PC-9 (cell line): ENCODE results near the gene CD7. TPM values are rescaled to one million over a fixed set of nuclear protein-coding genes. Genes with fewer than 3 reads are reported as not detected.

Experiments
- BruUV-seq: library from RNA; stranded (reverse); fragments of 400-500 nt; replicated peaks from 2 replicates; lab custom pipeline; 2021; lab: Mats Ljungman, UMichigan
- CTCF ChIA-PET: fragments of 300-600 bp; sonication (Branson Sonifier 250); formaldehyde crosslinking; loops from one replicate; lab custom pipeline; 2022; ENCODE audit warnings: antibody characterized with exemption; lab: Charles Lee
- POLR2A ChIA-PET: fragments of 300-600 bp; sonication (Branson Sonifier 250); formaldehyde crosslinking; loops from one replicate; lab custom pipeline; 2022; ENCODE audit warnings: antibody characterized with exemption; ENCODE audit not compliant: unreplicated experiment; lab: Charles Lee
- DNase-seq, 2 experiments: peaks; one replicate each; pipeline versions ENCODE4 v3.0.0 to v3.0.0-alpha.2; 2015 to 2022; ENCODE audit warnings: mixed read lengths in 1 of 2
- H2AFZ ChIP-seq: fragments of 200-600 bp; sonication (generic); 2 replicates; pipeline ENCODE4 v1.8.1; 2017; ENCODE audit warnings: antibody characterized with exemption
- H3F3A ChIP-seq: fragments of 200-600 bp; sonication (generic); 2 replicates; pipeline ENCODE4 v1.8.1; 2017; ENCODE audit warnings: antibody characterized with exemption, mild to moderate bottlenecking, low read depth; ENCODE audit not compliant: insufficient read depth
- H3K27ac ChIP-seq: fragments of 200-600 bp; sonication (generic); 2 replicates; pipeline ENCODE4 v1.6.1; 2016; ENCODE audit warnings: mixed run types
- H3K27me3 ChIP-seq: fragments of 200-600 bp; sonication (generic); 2 replicates; pipeline ENCODE4 v1.6.1; 2016; ENCODE audit warnings: low read depth, mixed run types; ENCODE audit not compliant: insufficient read depth
- H3K36me3 ChIP-seq: fragments of 200-600 bp; sonication (generic); 2 replicates; pipeline ENCODE4 v1.6.1; 2016; ENCODE audit warnings: low read depth, mixed run types
- H3K4me1 ChIP-seq: fragments of 200-600 bp; sonication (generic); replicated peaks from 2 replicates; pipeline ENCODE4 v1.6.1; 2016; ENCODE audit warnings: mixed run types; ENCODE audit not compliant: insufficient read depth
- H3K4me2 ChIP-seq: fragments of 200-600 bp; sonication (generic); 2 replicates; pipeline ENCODE4 v1.6.1; 2017; ENCODE audit warnings: mixed run types
- H3K4me3 ChIP-seq: fragments of 200-600 bp; sonication (generic); 2 replicates; pipeline ENCODE4 v1.6.1; 2016; ENCODE audit warnings: mixed run types
- H3K79me2 ChIP-seq: fragments of 200-600 bp; sonication (generic); 2 replicates; pipeline ENCODE4 v1.6.1; 2017; ENCODE audit warnings: low read depth, mixed run types
- H3K9me2 ChIP-seq: fragments of 200-600 bp; sonication (generic); 2 replicates; pipeline ENCODE4 v1.8.1; 2017; ENCODE audit warnings: mild to moderate bottlenecking; ENCODE audit not compliant: insufficient read depth
- H3K9me3 ChIP-seq: fragments of 200-600 bp; sonication (generic); 2 replicates; pipeline ENCODE4 v1.8.1; 2016; ENCODE audit warnings: low read depth; ENCODE audit not compliant: insufficient read depth
- H4K20me1 ChIP-seq: fragments of 200-600 bp; sonication (generic); 2 replicates; pipeline ENCODE4 v1.8.1; 2017; ENCODE audit not compliant: insufficient read depth
- CTCF ChIP-seq: fragments of 200-600 bp; sonication (generic); conservative IDR thresholded peaks from 2 replicates; pipeline ENCODE4 v1.6.1; 2017; ENCODE audit warnings: mixed run types, antibody characterized with exemption, mild to moderate bottlenecking, moderate library complexity
- EZH2 ChIP-seq: fragments of 200-600 bp; sonication (generic); IDR thresholded peaks from 2 replicates; pipeline ENCODE4 v1.8.0; 2017; ENCODE audit warnings: antibody characterized with exemption, low read depth
- intact Hi-C: fragments of 100-400 bp; cut with micrococcal nuclease; formaldehyde crosslinking; loops from one replicate; pipeline ENCODE4 v1.10.0; 2022; ENCODE audit not compliant: unreplicated experiment
- total RNA-seq: library from RNA; stranded (reverse); gene quantifications from 2 replicates; pipeline ENCODE4 v1.2.3, GENCODE V29; 2021

Gene CD7
- total RNA-seq, 1 experiment from 2014 or later = 0.68 TPM

- Histone ChIP-seq H3K27me3 (no peaks in the 10 kb centered on the region), H3K4me2 (peak overlapping the region; percentile 69), H3K4me1 (peaks cover 44% of the 10 kb centered on the region), H3F3A (peaks cover 36% of the 10 kb centered on the region), H2AFZ (no peak overlapping the region), H3K4me3 (peak overlapping the region; percentile 33; the same call in 1 of the 2 replicates), H4K20me1 (no peaks in the 10 kb centered on the region), H3K79me2 (peaks cover 6% of the 10 kb centered on the region; the same call in 1 of the 2 replicates), H3K36me3 (no peaks in the 10 kb centered on the region), H3K9me2 (no peaks in the 10 kb centered on the region), H3K9me3 (no peaks in the 10 kb centered on the region), H3K27ac (peak overlapping the region; percentile 94)
- no peak for TF ChIP-seq EZH2
- ChIA-PET POLR2A (no interaction called here), CTCF (no interaction called here)
- DNase-seq = no peak
- intact Hi-C loops = loop anchor here (10.0 kb wide), 1 partner anchor 48 kb away; the partner anchor contains the start of gene SECTM1
- BruUV-seq = no TSS peak
Measured at GRCh38 chr17:82287013-82287867, 30.2 kb downstream of the CD7 start.

DNA sequence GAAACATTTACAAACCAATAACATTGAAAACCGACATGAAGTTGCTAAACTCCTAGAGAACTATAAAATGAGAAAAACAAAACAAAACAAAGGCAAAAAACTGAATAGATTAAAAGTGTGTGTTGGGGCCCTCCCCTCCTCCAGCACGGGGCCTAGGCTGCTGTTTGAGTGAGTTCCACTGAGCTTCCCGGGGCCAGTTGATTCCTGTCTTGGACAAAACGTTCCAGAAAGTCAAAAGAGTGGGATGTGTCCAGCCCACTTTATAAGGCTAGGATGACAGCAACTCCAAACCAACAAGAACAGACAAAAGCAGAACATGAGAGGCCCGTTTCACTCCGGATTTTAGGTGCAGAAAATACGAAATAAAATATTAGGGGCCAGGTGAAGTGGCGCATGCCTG lies 32.3 kb downstream of the CD7 start:
- H2AFZ ChIP-seq = no peak overlapping the region
- no TSS peak for BruUV-seq
- peaks cover 63% of the 10 kb centered on the region for H3K4me1 ChIP-seq
- H3K36me3 ChIP-seq = no peaks in the 10 kb centered on the region
- no peaks in the 10 kb centered on the region for H3K9me2 ChIP-seq
- H3K79me2 ChIP-seq = no peaks in the 10 kb centered on the region
- ChIA-PET CTCF (interaction anchor here (0.6 kb wide), 1 partner anchor 42 kb away, joined by 3 read pairs; no protein-coding TSS in a partner anchor), POLR2A (no interaction called here)
- DNase-seq = no peak
- H3K9me3 ChIP-seq = no peaks in the 10 kb centered on the region
- H3F3A ChIP-seq = peaks cover 52% of the 10 kb centered on the region
- H3K4me2 ChIP-seq = no peak overlapping the region
- no peaks in the 10 kb centered on the region for H3K27me3 ChIP-seq
- H3K4me3 ChIP-seq = no peak overlapping the region
- no peak overlapping the region for H3K27ac ChIP-seq
- TF ChIP-seq EZH2 (no peak), CTCF (no peak)
- no peaks in the 10 kb centered on the region for H4K20me1 ChIP-seq
- intact Hi-C loops = loop anchor here (10.0 kb wide), 1 partner anchor 50 kb away; the partner anchor contains the start of gene SECTM1

GRCh38 chr17:82283208-82283749 lies 34.1 kb downstream of the CD7 start:
- H3K9me3 ChIP-seq = no peaks in the 10 kb centered on the region
- no peaks in the 10 kb centered on the region for H4K20me1 ChIP-seq
- no peak overlapping the region for H2AFZ ChIP-seq
- peak; percentile 82 to 92 for DNase-seq
- H3K79me2 ChIP-seq = no peaks in the 10 kb centered on the region
- H3K27ac ChIP-seq = peak overlapping the region; percentile 90
- no TSS peak for BruUV-seq
- H3F3A ChIP-seq = peaks cover 42% of the 10 kb centered on the region
- H3K9me2 ChIP-seq = no peaks in the 10 kb centered on the region
- TF ChIP-seq EZH2 (no peak), CTCF (no peak)
- H3K4me1 ChIP-seq = peaks cover 52% of the 10 kb centered on the region
- intact Hi-C loops = loop anchor here (10.0 kb wide), 1 partner anchor 52 kb away; the partner anchor contains the start of gene SECTM1
- ChIA-PET POLR2A (interaction anchor here (0.6 to 2.4 kb wide), 2 partner anchors 9 to 144 kb away, joined by 6 to 18 read pairs; no protein-coding TSS in a partner anchor), CTCF (no interaction called here)
- no peaks in the 10 kb centered on the region for H3K36me3 ChIP-seq
- H3K27me3 ChIP-seq = no peaks in the 10 kb centered on the region
- H3K4me3 ChIP-seq = no peak overlapping the region
- H3K4me2 ChIP-seq = peak overlapping the region; percentile 70
